Panc1 (cell line): Measurements from ENCODE around the gene ZNF543. TPM values are rescaled to one million over a fixed set of nuclear protein-coding genes. Genes with fewer than 3 reads are reported as not detected.

Experiments
- ATAC-seq: fragments of 200-7000 bp; cut with Tn5 transposase; 2 replicates; pipeline ENCODE4 v1.9.1; 2020; ENCODE audit warnings: mild to moderate bottlenecking, moderate library complexity
- BruUV-seq: library from RNA; stranded (reverse); fragments of 400-500 nt; replicated peaks from 2 replicates; lab custom pipeline; 2021; lab: Mats Ljungman, UMichigan
- CTCF ChIA-PET: fragments of 300-600 bp; sonication (Branson Sonifier 250); formaldehyde crosslinking; loops from one replicate; lab custom pipeline; 2022; ENCODE audit warnings: antibody characterized with exemption; lab: Charles Lee
- POLR2A ChIA-PET: fragments of 300-600 bp; sonication (Branson Sonifier 250); formaldehyde crosslinking; loops from one replicate; lab custom pipeline; 2022; ENCODE audit warnings: antibody characterized with exemption; lab: Charles Lee
- DNase-seq: peaks from one replicate; pipeline ENCODE4 v3.0.0-alpha.2; 2010; ENCODE audit warnings: low read depth, low spot score
- H3K27ac ChIP-seq: 2 replicates; pipeline ENCODE4 v1.5.1; 2011; ENCODE audit warnings: mild to moderate bottlenecking, low read length, inconsistent platforms
- H3K27me3 ChIP-seq: fragments of 200-500 bp; sonication (Bioruptor generic); 2 replicates; pipeline ENCODE4 v1.6.0; 2014; ENCODE audit warnings: low read length, inconsistent platforms; ENCODE audit not compliant: control insufficient read depth, insufficient read depth
- H3K36me3 ChIP-seq: fragments of 200-500 bp; sonication (Bioruptor generic); 2 replicates; pipeline ENCODE4 v1.5.1; 2014; ENCODE audit warnings: inconsistent platforms, mild to moderate bottlenecking, low read length, moderate library complexity; ENCODE audit not compliant: control insufficient read depth, insufficient read depth
- H3K4me1 ChIP-seq: 2 replicates; pipeline ENCODE4 v1.5.1; 2011; ENCODE audit warnings: inconsistent platforms, mild to moderate bottlenecking, low read length, moderate library complexity; ENCODE audit not compliant: control insufficient read depth, insufficient read depth
- H3K4me3 ChIP-seq, 2 experiments: 2 replicates each; pipeline ENCODE4 v1.5.1; 2011 to 2012; ENCODE audit warnings: low read depth in 2 of 2, low read length in 2 of 2, mild to moderate bottlenecking in 2 of 2, inconsistent platforms in 1 of 2, moderate library complexity in 1 of 2
- H3K9me3 ChIP-seq: fragments of 200-500 bp; sonication (Bioruptor generic); 2 replicates; pipeline ENCODE4 v1.5.1; 2014; ENCODE audit warnings: low read depth, mild to moderate bottlenecking, inconsistent platforms, low read length, moderate library complexity; ENCODE audit not compliant: control insufficient read depth, insufficient read depth
- POLR2AphosphoS5 ChIP-seq: IDR thresholded peaks from 2 replicates; pipeline ENCODE4 v1.6.1; 2012; ENCODE audit warnings: mild to moderate bottlenecking, low read depth, low read length, moderate library complexity
- SIN3A ChIP-seq: IDR thresholded peaks from 2 replicates; pipeline ENCODE4 v1.6.1; 2012; ENCODE audit warnings: low read depth, mild to moderate bottlenecking, low read length, moderate library complexity, borderline replicate concordance; ENCODE audit not compliant: insufficient read depth
- TCF7L2 ChIP-seq: IDR thresholded peaks from 2 replicates; pipeline ENCODE4 v1.6.1; 2011; ENCODE audit warnings: mild to moderate bottlenecking, low read depth, low read length, inconsistent platforms
- in situ Hi-C: cut with HindIII; loops from 2 replicates; pipeline ENCODE4 v1.10.0; 2016; ENCODE audit warnings: low sequenced_read_pairs, low pct_unique_long_range_greater_than_20kb
- intact Hi-C: fragments of 100-400 bp; cut with micrococcal nuclease; formaldehyde crosslinking; loops from one replicate; pipeline ENCODE4 v1.10.0; 2022; ENCODE audit not compliant: unreplicated experiment
- total RNA-seq: library from RNA; stranded (reverse); gene quantifications from one replicate; pipeline ENCODE4 v1.2.1, GENCODE V29; 2021; ENCODE audit not compliant: unreplicated experiment
- TF ChIP-seq, protein P1 (sequence below), 2 experiments: IDR thresholded peaks; 2 replicates each; pipeline ENCODE4 v1.6.1; 2011 to 2012; ENCODE audit warnings: low read depth in 2 of 2, control low read depth in 1 of 2, low read length in 1 of 2, mild to moderate bottlenecking in 1 of 2, moderate library complexity in 1 of 2; ENCODE audit not compliant: insufficient read depth in 1 of 2
- TF ChIP-seq, protein P2 (sequence below): fragments of 450-650 bp; IDR thresholded peaks from 2 replicates; pipeline ENCODE4 v1.5.1; 2017; ENCODE audit warnings: mild to moderate bottlenecking

Gene ZNF543
- total RNA-seq, 1 experiment from 2014 or later, result 10.8 TPM

DNA sequence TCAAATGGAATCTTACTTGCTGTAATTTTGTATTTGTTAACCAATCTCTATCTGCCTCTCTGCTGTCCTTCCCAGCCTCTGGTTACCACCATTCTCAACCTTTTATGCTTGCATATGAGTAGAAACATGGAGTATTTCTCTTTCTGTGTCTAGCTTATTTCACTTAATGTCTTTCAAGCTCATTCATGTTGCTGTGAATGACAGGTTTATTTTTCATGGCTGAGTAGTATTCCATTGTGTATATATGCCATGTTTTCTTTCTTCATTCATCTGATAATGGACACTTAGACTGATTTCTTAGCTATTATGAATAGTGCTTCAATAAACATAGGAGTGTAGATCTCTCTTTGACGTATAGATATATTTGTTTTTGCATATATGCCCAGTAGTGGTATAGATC lies 26.6 kb upstream of the ZNF543 start:
- intact Hi-C loops (no loop called here), in situ Hi-C loops (no loop called here)
- no peak overlapping the region for H3K27ac ChIP-seq
- ATAC-seq (no peak), DNase-seq (no peak)
- H3K27me3 ChIP-seq, result no peaks in the 10 kb centered on the region
- ChIA-PET CTCF (no interaction called here), POLR2A (no interaction called here)
- no TSS peak for BruUV-seq
- H3K9me3 ChIP-seq, result peaks cover 46% of the 10 kb centered on the region
- no peak for TF ChIP-seq TCF7L2
- no peak for TF ChIP-seq SIN3A
- TF ChIP-seq POLR2AphosphoS5, result no peak
- TF ChIP-seq, protein P1, sequence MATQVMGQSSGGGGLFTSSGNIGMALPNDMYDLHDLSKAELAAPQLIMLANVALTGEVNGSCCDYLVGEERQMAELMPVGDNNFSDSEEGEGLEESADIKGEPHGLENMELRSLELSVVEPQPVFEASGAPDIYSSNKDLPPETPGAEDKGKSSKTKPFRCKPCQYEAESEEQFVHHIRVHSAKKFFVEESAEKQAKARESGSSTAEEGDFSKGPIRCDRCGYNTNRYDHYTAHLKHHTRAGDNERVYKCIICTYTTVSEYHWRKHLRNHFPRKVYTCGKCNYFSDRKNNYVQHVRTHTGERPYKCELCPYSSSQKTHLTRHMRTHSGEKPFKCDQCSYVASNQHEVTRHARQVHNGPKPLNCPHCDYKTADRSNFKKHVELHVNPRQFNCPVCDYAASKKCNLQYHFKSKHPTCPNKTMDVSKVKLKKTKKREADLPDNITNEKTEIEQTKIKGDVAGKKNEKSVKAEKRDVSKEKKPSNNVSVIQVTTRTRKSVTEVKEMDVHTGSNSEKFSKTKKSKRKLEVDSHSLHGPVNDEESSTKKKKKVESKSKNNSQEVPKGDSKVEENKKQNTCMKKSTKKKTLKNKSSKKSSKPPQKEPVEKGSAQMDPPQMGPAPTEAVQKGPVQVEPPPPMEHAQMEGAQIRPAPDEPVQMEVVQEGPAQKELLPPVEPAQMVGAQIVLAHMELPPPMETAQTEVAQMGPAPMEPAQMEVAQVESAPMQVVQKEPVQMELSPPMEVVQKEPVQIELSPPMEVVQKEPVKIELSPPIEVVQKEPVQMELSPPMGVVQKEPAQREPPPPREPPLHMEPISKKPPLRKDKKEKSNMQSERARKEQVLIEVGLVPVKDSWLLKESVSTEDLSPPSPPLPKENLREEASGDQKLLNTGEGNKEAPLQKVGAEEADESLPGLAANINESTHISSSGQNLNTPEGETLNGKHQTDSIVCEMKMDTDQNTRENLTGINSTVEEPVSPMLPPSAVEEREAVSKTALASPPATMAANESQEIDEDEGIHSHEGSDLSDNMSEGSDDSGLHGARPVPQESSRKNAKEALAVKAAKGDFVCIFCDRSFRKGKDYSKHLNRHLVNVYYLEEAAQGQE (IDR thresholded peaks at IDR 0.05; ENCODE audit: insufficient read depth in 1 of 2, low read depth in 2 of 2, low read length in 1 of 2), result no peak
- TF ChIP-seq, protein P2, sequence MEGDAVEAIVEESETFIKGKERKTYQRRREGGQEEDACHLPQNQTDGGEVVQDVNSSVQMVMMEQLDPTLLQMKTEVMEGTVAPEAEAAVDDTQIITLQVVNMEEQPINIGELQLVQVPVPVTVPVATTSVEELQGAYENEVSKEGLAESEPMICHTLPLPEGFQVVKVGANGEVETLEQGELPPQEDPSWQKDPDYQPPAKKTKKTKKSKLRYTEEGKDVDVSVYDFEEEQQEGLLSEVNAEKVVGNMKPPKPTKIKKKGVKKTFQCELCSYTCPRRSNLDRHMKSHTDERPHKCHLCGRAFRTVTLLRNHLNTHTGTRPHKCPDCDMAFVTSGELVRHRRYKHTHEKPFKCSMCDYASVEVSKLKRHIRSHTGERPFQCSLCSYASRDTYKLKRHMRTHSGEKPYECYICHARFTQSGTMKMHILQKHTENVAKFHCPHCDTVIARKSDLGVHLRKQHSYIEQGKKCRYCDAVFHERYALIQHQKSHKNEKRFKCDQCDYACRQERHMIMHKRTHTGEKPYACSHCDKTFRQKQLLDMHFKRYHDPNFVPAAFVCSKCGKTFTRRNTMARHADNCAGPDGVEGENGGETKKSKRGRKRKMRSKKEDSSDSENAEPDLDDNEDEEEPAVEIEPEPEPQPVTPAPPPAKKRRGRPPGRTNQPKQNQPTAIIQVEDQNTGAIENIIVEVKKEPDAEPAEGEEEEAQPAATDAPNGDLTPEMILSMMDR, result no peak
- H3K4me3 ChIP-seq, result no peak overlapping the region
- peaks cover 38% of the 10 kb centered on the region for H3K36me3 ChIP-seq
- no peaks in the 10 kb centered on the region for H3K4me1 ChIP-seq

DNA sequence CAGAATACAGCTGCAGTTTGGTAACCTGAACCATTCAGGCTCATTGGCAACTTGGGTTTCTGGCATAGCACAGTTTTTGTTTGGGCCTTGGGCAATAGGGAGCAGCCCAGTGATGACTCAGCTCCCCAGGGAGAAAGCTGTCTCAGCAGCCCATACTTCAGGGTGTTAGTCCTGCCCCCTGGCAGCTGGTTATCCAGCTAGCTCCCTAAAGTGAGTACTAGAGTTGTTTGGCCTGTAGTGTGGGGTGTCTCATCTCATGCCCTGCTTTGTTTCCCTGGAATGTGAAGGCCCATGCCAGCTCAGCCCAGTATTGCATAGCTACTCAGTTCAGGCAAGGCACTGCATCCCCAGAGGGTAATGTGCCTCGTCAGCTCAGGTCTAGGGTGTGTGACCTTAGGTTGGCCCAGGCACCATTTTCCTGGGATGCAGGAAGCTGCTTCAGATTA lies 18.2 kb upstream of the ZNF543 start:
- DNase-seq, result no peak
- ATAC-seq, result peak; percentile 63; the same call in 1 of the 2 replicates
- in situ Hi-C loops (no loop called here), intact Hi-C loops (no loop called here)
- Histone ChIP-seq H3K9me3 (peaks cover 3% of the 10 kb centered on the region; the same call in 1 of the 2 replicates), H3K27ac (no peak overlapping the region), H3K27me3 (no peaks in the 10 kb centered on the region), H3K4me1 (no peaks in the 10 kb centered on the region), H3K36me3 (peaks cover 4% of the 10 kb centered on the region; the same call in 1 of the 2 replicates), H3K4me3 (no peak overlapping the region)
- ChIA-PET CTCF (interaction anchor here (0.5 kb wide), 1 partner anchor 180 kb away, joined by 3 read pairs; no protein-coding TSS in a partner anchor), POLR2A (no interaction called here)
- no TSS peak for BruUV-seq
- TF ChIP-seq, protein P1 (IDR thresholded peaks at IDR 0.05; ENCODE audit: insufficient read depth in 1 of 2, low read depth in 2 of 2, low read length in 1 of 2), result no peak
- TF ChIP-seq SIN3A, result no peak
